Stimulated activated CD4-positive, alpha-beta T cell treated with anti-CD3 and anti-CD28 coated beads, Interleukin-4, amount 100 ng/mL, for 48 hours (primary cell): ENCODE measurements around the gene PCDHAC2.

ENCODE experiments used
- DNase-seq, 2 donors: peaks; one replicate each; pipeline ENCODE4 v3.0.0-alpha.2; 2020; ENCODE audit warnings: low read depth in 2 of 2

The PCDHAC2 gene

GRCh38 chr5:140988608-140989007 lies 22.3 kb downstream of the PCDHAC2 start:
- DNase-seq = no peak

GRCh38 chr5:140989254-140990020 lies 23.2 kb downstream of the PCDHAC2 start:
- DNase-seq = no peak

GRCh38 chr5:140992828-140993227 lies 26.6 kb downstream of the PCDHAC2 start:
- DNase-seq = no peak

GRCh38 chr5:140996060-140996459 lies 29.8 kb downstream of the PCDHAC2 start:
- DNase-seq = no peak

- no peak for DNase-seq
These were observed 32.7 kb downstream of the PCDHAC2 start for GRCh38 chr5:140998921-140999410.

- DNase-seq = no peak
These were observed 35.2 kb downstream of the PCDHAC2 start for GRCh38 chr5:141001446-141001843.

GRCh38 chr5:141001844-141002604 lies 35.7 kb downstream of the PCDHAC2 start:
- no peak for DNase-seq

- DNase-seq = no peak
These were observed 36.3 kb downstream of the PCDHAC2 start for GRCh38 chr5:141002605-141002965.

GRCh38 chr5:141003031-141003430 lies 36.8 kb downstream of the PCDHAC2 start:
- no peak for DNase-seq

GRCh38 chr5:141003791-141004611 lies 37.7 kb downstream of the PCDHAC2 start:
- DNase-seq = no peak

- DNase-seq = no peak
These were observed 41.5 kb downstream of the PCDHAC2 start for GRCh38 chr5:141007791-141008190.

GRCh38 chr5:141010047-141010793 lies 43.9 kb downstream of the PCDHAC2 start:
- DNase-seq = no peak

GRCh38 chr5:141017943-141018342 lies 51.7 kb downstream of the PCDHAC2 start:
- DNase-seq = no peak
